Suprapubic skin (tissue), 4 donors: ENCODE measurements around the gene SLC25A19. TPM values are rescaled to one million over a fixed set of nuclear protein-coding genes. Genes with fewer than 3 reads are reported as not detected.
A peak's percentile ranks its signal among the peaks of the same experiment; 100 is the strongest.

Source experiments
- DNase-seq, 2 donors: peaks; one replicate each; pipeline ENCODE4 v3.0.0-alpha.2; 2019; ENCODE audit warnings: low spot score in 2 of 2
- H3K27ac ChIP-seq: fragments of 200-600 bp; sonication (generic); one replicate; pipeline ENCODE4 v1.5.1; 2019
- H3K27me3 ChIP-seq: fragments of 200-600 bp; sonication (generic); one replicate; pipeline ENCODE4 v1.5.1; 2019
- H3K36me3 ChIP-seq: fragments of 200-600 bp; sonication (generic); one replicate; pipeline ENCODE4 v1.5.1; 2019
- H3K4me1 ChIP-seq: fragments of 200-600 bp; sonication (generic); one replicate; pipeline ENCODE4 v1.5.1; 2019
- H3K4me3 ChIP-seq: fragments of 200-600 bp; sonication (generic); one replicate; pipeline ENCODE4 v1.5.1; 2019; ENCODE audit warnings: mild to moderate bottlenecking
- H3K9me3 ChIP-seq: fragments of 200-600 bp; sonication (generic); one replicate; pipeline ENCODE4 v1.5.1; 2019
- EP300 ChIP-seq: sonication (generic); formaldehyde crosslinking; IDR thresholded peaks from one replicate; pipeline ENCODE4 v1.6.1; 2017; ENCODE audit warnings: antibody characterized with exemption
- POLR2A ChIP-seq, 2 donors: fragments of 450-650 bp; IDR thresholded peaks; one replicate each; pipeline ENCODE4 v1.6.1; 2017; ENCODE audit warnings: antibody characterized with exemption in 2 of 2, mild to moderate bottlenecking in 2 of 2, moderate library complexity in 2 of 2
- POLR2AphosphoS5 ChIP-seq, 3 donors: sonication (generic); formaldehyde crosslinking; IDR thresholded peaks; one replicate each; pipeline ENCODE4 v1.6.1; 2017; ENCODE audit warnings: antibody characterized with exemption in 3 of 3
- WGBS: methylation state at CpG from one replicate; pipeline ENCODE4 v1.1.5; 2018; 5-methylcytosine and 5-hydroxymethylcytosine counted together
- total RNA-seq, 4 donors: library from RNA; depleted of rRNA; stranded (reverse); fragments of >200 nt; gene quantifications; one replicate each; pipeline ENCODE4 v1.1.0, GENCODE V29; 2016
- TF ChIP-seq, protein P1 (sequence below), 2 donors: fragments of 200-600 bp in 1 of 2; fragments of 450-650 bp in 1 of 2; sonication (generic) in 1 of 2; IDR thresholded peaks; one replicate each; pipeline ENCODE4 v1.5.1; 2016 to 2019; ENCODE audit warnings: antibody characterized with exemption in 2 of 2, mild to moderate bottlenecking in 1 of 2, moderate library complexity in 1 of 2

Gene SLC25A19
- total RNA-seq, 4 donors from 2014 or later, result 6.1 to 14.4 (median 10.1) TPM

DNA sequence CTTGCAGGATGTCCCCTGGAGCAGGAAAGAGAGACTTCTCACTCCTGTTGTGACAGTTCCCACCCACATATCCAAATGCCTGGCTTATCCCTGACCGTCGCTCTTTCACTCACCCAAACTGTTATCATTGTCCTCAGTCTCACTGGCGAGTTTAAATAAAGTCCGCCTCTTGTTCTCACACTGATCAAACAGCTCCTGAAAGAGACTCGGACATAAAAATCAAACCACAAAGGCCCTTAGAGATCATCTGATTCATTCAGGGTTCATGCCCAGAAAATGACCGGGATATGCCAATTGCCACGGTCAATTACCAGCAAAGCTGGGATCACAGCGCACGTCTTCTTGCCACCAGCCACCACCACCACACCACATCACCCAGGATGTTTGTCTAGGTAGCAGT, 47.7 kb downstream of the SLC25A19 start:
- no peaks in the 10 kb centered on the region for H3K9me3 ChIP-seq
- 80% methylated on average over 9 of the region's 9 CpGs for WGBS
- peaks cover 99% of the 10 kb centered on the region for H3K36me3 ChIP-seq
- TF ChIP-seq, protein P1, sequence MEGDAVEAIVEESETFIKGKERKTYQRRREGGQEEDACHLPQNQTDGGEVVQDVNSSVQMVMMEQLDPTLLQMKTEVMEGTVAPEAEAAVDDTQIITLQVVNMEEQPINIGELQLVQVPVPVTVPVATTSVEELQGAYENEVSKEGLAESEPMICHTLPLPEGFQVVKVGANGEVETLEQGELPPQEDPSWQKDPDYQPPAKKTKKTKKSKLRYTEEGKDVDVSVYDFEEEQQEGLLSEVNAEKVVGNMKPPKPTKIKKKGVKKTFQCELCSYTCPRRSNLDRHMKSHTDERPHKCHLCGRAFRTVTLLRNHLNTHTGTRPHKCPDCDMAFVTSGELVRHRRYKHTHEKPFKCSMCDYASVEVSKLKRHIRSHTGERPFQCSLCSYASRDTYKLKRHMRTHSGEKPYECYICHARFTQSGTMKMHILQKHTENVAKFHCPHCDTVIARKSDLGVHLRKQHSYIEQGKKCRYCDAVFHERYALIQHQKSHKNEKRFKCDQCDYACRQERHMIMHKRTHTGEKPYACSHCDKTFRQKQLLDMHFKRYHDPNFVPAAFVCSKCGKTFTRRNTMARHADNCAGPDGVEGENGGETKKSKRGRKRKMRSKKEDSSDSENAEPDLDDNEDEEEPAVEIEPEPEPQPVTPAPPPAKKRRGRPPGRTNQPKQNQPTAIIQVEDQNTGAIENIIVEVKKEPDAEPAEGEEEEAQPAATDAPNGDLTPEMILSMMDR (IDR thresholded peaks at IDR 0.05), result no peak
- no peak for TF ChIP-seq EP300
- TF ChIP-seq POLR2AphosphoS5 (IDR thresholded peaks at IDR 0.05), result no peak
- TF ChIP-seq POLR2A (IDR thresholded peaks at IDR 0.05), result no peak
- peak overlapping the region; percentile 19 for H3K27ac ChIP-seq
- peaks cover 30% of the 10 kb centered on the region for H3K4me1 ChIP-seq
- no peaks in the 10 kb centered on the region for H3K27me3 ChIP-seq
- no peak for DNase-seq
- no peak overlapping the region for H3K4me3 ChIP-seq

DNA sequence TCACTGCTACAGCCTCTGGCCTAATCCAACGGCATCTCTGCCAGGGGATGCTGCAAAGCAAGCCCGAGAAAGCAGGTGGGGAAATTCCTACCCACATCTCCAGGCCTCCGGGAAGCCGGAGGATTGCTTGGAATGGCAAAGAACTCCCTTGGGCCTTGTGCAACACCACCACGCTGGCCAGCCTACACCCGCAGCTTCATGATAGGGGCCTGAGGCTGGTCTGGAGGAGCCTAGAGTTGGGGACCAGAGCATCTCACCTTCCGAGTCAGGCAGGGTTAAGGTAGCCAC, 48.1 kb downstream of the SLC25A19 start:
- H3K4me1 ChIP-seq, result peaks cover 30% of the 10 kb centered on the region
- 84% methylated on average over 7 of the region's 7 CpGs for WGBS
- H3K9me3 ChIP-seq, result no peaks in the 10 kb centered on the region
- no peak for DNase-seq
- peak overlapping the region; percentile 19 for H3K27ac ChIP-seq
- TF ChIP-seq POLR2A (IDR thresholded peaks at IDR 0.05) (no peak), POLR2AphosphoS5 (IDR thresholded peaks at IDR 0.05) (no peak), EP300 (no peak)
- TF ChIP-seq, protein P1 (IDR thresholded peaks at IDR 0.05), result no peak
- H3K27me3 ChIP-seq, result no peaks in the 10 kb centered on the region
- no peak overlapping the region for H3K4me3 ChIP-seq
- peaks cover 99% of the 10 kb centered on the region for H3K36me3 ChIP-seq

DNA sequence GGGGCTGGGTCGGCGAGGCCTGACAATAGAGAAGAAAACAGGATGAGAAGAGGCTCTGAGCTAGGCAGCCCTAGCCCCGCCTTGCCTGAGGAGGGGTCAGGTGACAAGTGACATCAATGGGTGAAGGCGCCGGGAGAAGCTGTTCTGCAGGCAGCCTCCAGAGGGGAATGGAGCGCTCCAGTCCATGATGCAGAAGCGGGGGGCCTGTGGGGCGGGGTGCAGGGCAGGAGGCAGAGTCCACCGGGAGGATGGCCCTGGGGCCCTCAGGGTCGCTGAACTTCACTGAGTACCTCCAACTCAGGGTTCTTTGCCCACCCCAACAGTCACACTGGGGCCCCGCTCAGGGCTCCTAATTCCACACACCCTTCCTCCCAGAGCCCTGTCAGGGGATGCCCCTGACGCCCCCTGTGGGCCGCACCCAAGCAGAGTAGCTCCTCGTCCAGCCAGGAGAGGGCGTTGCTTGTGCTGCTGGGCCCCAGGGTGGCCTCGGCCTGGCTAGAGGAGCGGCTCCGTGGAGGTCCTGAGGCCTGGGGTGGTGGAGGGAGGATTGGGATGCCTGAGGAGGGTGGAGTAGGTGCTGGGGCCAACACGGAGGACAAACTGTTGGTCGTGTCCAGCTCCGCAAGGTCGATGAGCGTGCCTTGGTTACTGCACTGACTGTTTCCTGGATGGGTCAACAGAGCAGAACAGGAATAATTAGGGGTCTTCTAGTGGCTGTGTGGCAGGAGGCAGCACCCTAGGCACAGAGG, 48.7 kb downstream of the SLC25A19 start:
- no peak overlapping the region for H3K4me3 ChIP-seq
- DNase-seq, result no peak

DNA sequence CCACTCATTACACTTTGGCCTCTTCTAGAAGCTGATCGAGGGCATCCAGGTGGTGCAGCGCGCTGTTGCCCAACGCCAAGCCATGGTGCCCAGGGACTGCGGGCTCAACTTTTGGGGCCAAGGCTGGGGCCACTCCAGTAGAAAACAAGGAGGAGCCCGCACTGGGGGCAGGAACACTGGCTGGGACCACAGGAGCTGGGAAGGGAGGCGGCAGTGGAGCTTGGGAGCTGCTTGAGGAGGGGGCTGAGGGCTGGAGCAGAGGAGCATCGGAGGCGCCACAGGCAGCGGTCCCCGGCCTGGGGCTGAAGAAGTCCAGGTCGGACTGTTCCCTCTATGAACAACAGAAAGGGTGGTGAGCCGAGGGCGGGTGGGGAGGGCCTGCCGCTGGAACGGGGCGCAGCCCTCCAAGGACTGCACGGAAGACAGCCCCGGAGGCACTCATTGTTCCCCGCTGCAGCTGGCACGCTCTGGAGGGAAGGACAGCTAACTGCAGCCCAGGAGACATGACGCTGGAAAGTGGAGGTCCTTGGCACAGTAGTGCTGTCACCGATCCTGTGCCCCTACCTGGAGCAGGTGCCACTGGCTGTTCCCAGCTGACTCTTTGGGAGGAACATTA, 49.3 kb downstream of the SLC25A19 start:
- Histone ChIP-seq H3K4me3 (no peak overlapping the region), H3K9me3 (no peaks in the 10 kb centered on the region), H3K36me3 (peaks cover 99% of the 10 kb centered on the region), H3K4me1 (peaks cover 25% of the 10 kb centered on the region), H3K27ac (no peak overlapping the region), H3K27me3 (no peaks in the 10 kb centered on the region)
- TF ChIP-seq POLR2A (IDR thresholded peaks at IDR 0.05), result no peak
- TF ChIP-seq, protein P1 (IDR thresholded peaks at IDR 0.05), result no peak
- no peak for TF ChIP-seq POLR2AphosphoS5 (IDR thresholded peaks at IDR 0.05)
- TF ChIP-seq EP300, result no peak
- WGBS, result 77% methylated on average over 20 of the region's 23 CpGs
- no peak for DNase-seq

More for the DNA sequence above, 48.7 kb downstream of the SLC25A19 start:
- TF ChIP-seq POLR2AphosphoS5 (IDR thresholded peaks at IDR 0.05), result no peak
- TF ChIP-seq, protein P1 (IDR thresholded peaks at IDR 0.05), result peak in 1 of 2 donors; percentile 49
- TF ChIP-seq EP300, result no peak
- TF ChIP-seq POLR2A (IDR thresholded peaks at IDR 0.05), result no peak
- Histone ChIP-seq H3K36me3 (peaks cover 99% of the 10 kb centered on the region), H3K4me1 (peaks cover 30% of the 10 kb centered on the region), H3K27ac (peak overlapping the region; percentile 51), H3K9me3 (no peaks in the 10 kb centered on the region), H3K27me3 (no peaks in the 10 kb centered on the region)
- WGBS, result 75% methylated on average over 16 of the region's 23 CpGs

DNA sequence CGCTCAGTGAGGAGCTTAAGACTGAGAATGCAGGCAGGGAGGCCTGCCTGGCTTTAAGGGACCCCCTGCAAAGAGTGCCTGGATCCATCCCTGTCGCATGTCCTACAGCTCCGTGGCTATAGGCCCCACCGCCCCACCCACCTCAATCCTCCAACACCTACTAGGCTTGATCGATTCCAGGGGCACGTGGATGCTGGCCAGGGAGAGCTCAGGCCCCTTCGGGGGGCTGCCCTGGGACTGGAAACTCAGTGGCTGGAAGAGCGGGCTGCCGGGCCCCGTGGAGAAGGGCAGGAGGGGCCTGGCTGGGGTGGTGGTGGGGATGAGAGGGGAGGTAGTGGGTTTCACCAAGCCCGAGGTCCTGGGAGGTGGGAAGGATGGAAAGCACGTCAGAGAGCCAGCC, 50.0 kb downstream of the SLC25A19 start:
- H3K27ac ChIP-seq, result no peak overlapping the region
- no peaks in the 10 kb centered on the region for H3K9me3 ChIP-seq
- WGBS, result 91% methylated on average over 9 of the region's 12 CpGs
- H3K4me1 ChIP-seq, result peaks cover 23% of the 10 kb centered on the region
- DNase-seq, result no peak
- no peaks in the 10 kb centered on the region for H3K27me3 ChIP-seq
- no peak for TF ChIP-seq EP300
- TF ChIP-seq, protein P1 (IDR thresholded peaks at IDR 0.05), result no peak
- TF ChIP-seq POLR2A (IDR thresholded peaks at IDR 0.05), result no peak
- no peak for TF ChIP-seq POLR2AphosphoS5 (IDR thresholded peaks at IDR 0.05)
- peaks cover 99% of the 10 kb centered on the region for H3K36me3 ChIP-seq
- H3K4me3 ChIP-seq, result no peak overlapping the region
